ENCODE results near the gene FAM120A. TPM values are rescaled to one million over a fixed set of nuclear protein-coding genes. Genes with fewer than 3 reads are reported as not detected.

Gene FAM120A
- total and polyA plus RNA-seq, 2 of the 13 experiments (the other 11 are each of a cell fraction or from before 2014, with no cell fraction given): 41.3 to 44.4 TPM

GRCh38 chr9:93566408-93567270 is 115.2 kb downstream of the FAM120A start (continued):
- TF ChIP-seq ATF4 (CRISPR knock-in tag; IDR thresholded peaks at IDR 0.05): no peak
- TF ChIP-seq HOXA9 (CRISPR knock-in tag; IDR thresholded peaks at IDR 0.05; ENCODE audit: borderline replicate concordance): no peak
- TF ChIP-seq ZNF441 (CRISPR knock-in tag; IDR thresholded peaks at IDR 0.05; ENCODE audit: borderline replicate concordance): peak; percentile 92
- TF ChIP-seq ZNF468 (CRISPR knock-in tag; IDR thresholded peaks at IDR 0.05): no peak
- TF ChIP-seq HDAC1 (CRISPR knock-in tag; IDR thresholded peaks at IDR 0.05): peak; percentile 38; the same call in 1 of the 2 replicates
- TF ChIP-seq HIC2 (CRISPR knock-in tag; IDR thresholded peaks at IDR 0.05; ENCODE audit: low read depth): no peak; the same call in 1 of the 2 replicates
- peak; percentile 71; the same call in 1 of the 2 replicates for TF ChIP-seq ZBTB7B (CRISPR knock-in tag; IDR thresholded peaks at IDR 0.05)
- peak; percentile 75 for TF ChIP-seq FOXC1 (CRISPR knock-in tag; IDR thresholded peaks at IDR 0.05; ENCODE audit: borderline replicate concordance)
- TF ChIP-seq TBX2 (CRISPR knock-in tag; IDR thresholded peaks at IDR 0.05; ENCODE audit: borderline replicate concordance): peak; percentile 72; the same call in 1 of the 2 replicates
- TF ChIP-seq DR1 (CRISPR knock-in tag; IDR thresholded peaks at IDR 0.05): peak; percentile 91
- TF ChIP-seq ZNF761 (CRISPR knock-in tag; conservative IDR thresholded peaks at IDR 0.05): 0 out of 2 replicates have a peak, but pooled peaks have one; percentile 38
- TF ChIP-seq ZNF619 (CRISPR knock-in tag; IDR thresholded peaks at IDR 0.05): peak; percentile 27; the same call in 1 of the 2 replicates
- TF ChIP-seq NONO (IDR thresholded peaks at IDR 0.05): no peak
- TF ChIP-seq NONO (CRISPR knock-in tag; conservative IDR thresholded peaks at IDR 0.05): peak; percentile 42; the same call in 1 of the 2 replicates
- TF ChIP-seq MXD3 (CRISPR knock-in tag; IDR thresholded peaks at IDR 0.05): peak; percentile 66
- no peak for TF ChIP-seq HMG20B (CRISPR knock-in tag; conservative IDR thresholded peaks at IDR 0.05)
- TF ChIP-seq SKI (IDR thresholded peaks at IDR 0.05; ENCODE audit: partially characterized antibody): peak; percentile 18
- peak; percentile 54 for TF ChIP-seq IKZF4 (CRISPR knock-in tag; IDR thresholded peaks at IDR 0.05; ENCODE audit: borderline replicate concordance, low read depth, not compliant biosample characterization)
- TF ChIP-seq ZNF75D (CRISPR knock-in tag; IDR thresholded peaks at IDR 0.05; ENCODE audit: borderline replicate concordance): no peak
- TF ChIP-seq ZMYM4 (CRISPR knock-in tag; IDR thresholded peaks at IDR 0.05): peak; percentile 83
- no peak for TF ChIP-seq NFATC3 (CRISPR knock-in tag; IDR thresholded peaks at IDR 0.05)
- TF ChIP-seq PATZ1 (CRISPR knock-in tag; IDR thresholded peaks at IDR 0.05): peak; percentile 97
- TF ChIP-seq ZNF430 (CRISPR knock-in tag; IDR thresholded peaks at IDR 0.05): peak; percentile 85
- TF ChIP-seq MEF2D (CRISPR knock-in tag; IDR thresholded peaks at IDR 0.05): no peak

All from HepG2 (cell line).